Measurements from ENCODE around the gene STAT3. TPM values are rescaled to one million over a fixed set of nuclear protein-coding genes. Genes with fewer than 3 reads are reported as not detected.

Gene STAT3
- total and polyA plus RNA-seq, 9 of the 15 experiments (the other 6 are each of a cell fraction or from before 2014, with no cell fraction given) = 90.0 to 179 (median 114) TPM

GRCh38 chr17:42275527-42276358, 112.5 kb downstream of the STAT3 start (continued):
- no peak for TF ChIP-seq ILF3 (IDR thresholded peaks at IDR 0.05; ENCODE audit: borderline replicate concordance)
- TF ChIP-seq, protein P1, sequence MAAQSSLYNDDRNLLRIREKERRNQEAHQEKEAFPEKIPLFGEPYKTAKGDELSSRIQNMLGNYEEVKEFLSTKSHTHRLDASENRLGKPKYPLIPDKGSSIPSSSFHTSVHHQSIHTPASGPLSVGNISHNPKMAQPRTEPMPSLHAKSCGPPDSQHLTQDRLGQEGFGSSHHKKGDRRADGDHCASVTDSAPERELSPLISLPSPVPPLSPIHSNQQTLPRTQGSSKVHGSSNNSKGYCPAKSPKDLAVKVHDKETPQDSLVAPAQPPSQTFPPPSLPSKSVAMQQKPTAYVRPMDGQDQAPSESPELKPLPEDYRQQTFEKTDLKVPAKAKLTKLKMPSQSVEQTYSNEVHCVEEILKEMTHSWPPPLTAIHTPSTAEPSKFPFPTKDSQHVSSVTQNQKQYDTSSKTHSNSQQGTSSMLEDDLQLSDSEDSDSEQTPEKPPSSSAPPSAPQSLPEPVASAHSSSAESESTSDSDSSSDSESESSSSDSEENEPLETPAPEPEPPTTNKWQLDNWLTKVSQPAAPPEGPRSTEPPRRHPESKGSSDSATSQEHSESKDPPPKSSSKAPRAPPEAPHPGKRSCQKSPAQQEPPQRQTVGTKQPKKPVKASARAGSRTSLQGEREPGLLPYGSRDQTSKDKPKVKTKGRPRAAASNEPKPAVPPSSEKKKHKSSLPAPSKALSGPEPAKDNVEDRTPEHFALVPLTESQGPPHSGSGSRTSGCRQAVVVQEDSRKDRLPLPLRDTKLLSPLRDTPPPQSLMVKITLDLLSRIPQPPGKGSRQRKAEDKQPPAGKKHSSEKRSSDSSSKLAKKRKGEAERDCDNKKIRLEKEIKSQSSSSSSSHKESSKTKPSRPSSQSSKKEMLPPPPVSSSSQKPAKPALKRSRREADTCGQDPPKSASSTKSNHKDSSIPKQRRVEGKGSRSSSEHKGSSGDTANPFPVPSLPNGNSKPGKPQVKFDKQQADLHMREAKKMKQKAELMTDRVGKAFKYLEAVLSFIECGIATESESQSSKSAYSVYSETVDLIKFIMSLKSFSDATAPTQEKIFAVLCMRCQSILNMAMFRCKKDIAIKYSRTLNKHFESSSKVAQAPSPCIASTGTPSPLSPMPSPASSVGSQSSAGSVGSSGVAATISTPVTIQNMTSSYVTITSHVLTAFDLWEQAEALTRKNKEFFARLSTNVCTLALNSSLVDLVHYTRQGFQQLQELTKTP (IDR thresholded peaks at IDR 0.05; ENCODE audit: low read depth in 1 of 2, partially characterized antibody in 2 of 2) = peak; percentile 75 to 85
- TF ChIP-seq, protein P2, sequence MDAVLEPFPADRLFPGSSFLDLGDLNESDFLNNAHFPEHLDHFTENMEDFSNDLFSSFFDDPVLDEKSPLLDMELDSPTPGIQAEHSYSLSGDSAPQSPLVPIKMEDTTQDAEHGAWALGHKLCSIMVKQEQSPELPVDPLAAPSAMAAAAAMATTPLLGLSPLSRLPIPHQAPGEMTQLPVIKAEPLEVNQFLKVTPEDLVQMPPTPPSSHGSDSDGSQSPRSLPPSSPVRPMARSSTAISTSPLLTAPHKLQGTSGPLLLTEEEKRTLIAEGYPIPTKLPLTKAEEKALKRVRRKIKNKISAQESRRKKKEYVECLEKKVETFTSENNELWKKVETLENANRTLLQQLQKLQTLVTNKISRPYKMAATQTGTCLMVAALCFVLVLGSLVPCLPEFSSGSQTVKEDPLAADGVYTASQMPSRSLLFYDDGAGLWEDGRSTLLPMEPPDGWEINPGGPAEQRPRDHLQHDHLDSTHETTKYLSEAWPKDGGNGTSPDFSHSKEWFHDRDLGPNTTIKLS (IDR thresholded peaks at IDR 0.05; ENCODE audit: borderline replicate concordance, low read depth) = no peak
- TF ChIP-seq SIRT6 (IDR thresholded peaks at IDR 0.05; ENCODE audit: low read depth, low read length) = no peak
- TF ChIP-seq ZNF121 (CRISPR knock-in tag; conservative IDR thresholded peaks at IDR 0.05) = no peak
- TF ChIP-seq, protein P3, sequence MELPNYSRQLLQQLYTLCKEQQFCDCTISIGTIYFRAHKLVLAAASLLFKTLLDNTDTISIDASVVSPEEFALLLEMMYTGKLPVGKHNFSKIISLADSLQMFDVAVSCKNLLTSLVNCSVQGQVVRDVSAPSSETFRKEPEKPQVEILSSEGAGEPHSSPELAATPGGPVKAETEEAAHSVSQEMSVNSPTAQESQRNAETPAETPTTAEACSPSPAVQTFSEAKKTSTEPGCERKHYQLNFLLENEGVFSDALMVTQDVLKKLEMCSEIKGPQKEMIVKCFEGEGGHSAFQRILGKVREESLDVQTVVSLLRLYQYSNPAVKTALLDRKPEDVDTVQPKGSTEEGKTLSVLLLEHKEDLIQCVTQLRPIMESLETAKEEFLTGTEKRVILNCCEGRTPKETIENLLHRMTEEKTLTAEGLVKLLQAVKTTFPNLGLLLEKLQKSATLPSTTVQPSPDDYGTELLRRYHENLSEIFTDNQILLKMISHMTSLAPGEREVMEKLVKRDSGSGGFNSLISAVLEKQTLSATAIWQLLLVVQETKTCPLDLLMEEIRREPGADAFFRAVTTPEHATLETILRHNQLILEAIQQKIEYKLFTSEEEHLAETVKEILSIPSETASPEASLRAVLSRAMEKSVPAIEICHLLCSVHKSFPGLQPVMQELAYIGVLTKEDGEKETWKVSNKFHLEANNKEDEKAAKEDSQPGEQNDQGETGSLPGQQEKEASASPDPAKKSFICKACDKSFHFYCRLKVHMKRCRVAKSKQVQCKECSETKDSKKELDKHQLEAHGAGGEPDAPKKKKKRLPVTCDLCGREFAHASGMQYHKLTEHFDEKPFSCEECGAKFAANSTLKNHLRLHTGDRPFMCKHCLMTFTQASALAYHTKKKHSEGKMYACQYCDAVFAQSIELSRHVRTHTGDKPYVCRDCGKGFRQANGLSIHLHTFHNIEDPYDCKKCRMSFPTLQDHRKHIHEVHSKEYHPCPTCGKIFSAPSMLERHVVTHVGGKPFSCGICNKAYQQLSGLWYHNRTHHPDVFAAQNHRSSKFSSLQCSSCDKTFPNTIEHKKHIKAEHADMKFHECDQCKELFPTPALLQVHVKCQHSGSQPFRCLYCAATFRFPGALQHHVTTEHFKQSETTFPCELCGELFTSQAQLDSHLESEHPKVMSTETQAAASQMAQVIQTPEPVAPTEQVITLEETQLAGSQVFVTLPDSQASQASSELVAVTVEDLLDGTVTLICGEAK (IDR thresholded peaks at IDR 0.05) = no peak; the same call in 1 of the 2 replicates
- TF ChIP-seq, protein P3 (CRISPR knock-in tag; IDR thresholded peaks at IDR 0.05) = no peak
- TF ChIP-seq ARNT (IDR thresholded peaks at IDR 0.05) = no peak
- peak; percentile 89; the same call in 1 of the 2 replicates for TF ChIP-seq NFRKB (IDR thresholded peaks at IDR 0.05; ENCODE audit: low read depth)
